Fibroblast of peridontal ligament (primary cell): Measurements from ENCODE around the gene LTF.

ENCODE experiments used
- DNase-seq: peaks from one replicate; pipeline ENCODE4 v3.0.0-alpha.2; 2010; ENCODE audit errors: extremely low read depth

LTF gene

DNA sequence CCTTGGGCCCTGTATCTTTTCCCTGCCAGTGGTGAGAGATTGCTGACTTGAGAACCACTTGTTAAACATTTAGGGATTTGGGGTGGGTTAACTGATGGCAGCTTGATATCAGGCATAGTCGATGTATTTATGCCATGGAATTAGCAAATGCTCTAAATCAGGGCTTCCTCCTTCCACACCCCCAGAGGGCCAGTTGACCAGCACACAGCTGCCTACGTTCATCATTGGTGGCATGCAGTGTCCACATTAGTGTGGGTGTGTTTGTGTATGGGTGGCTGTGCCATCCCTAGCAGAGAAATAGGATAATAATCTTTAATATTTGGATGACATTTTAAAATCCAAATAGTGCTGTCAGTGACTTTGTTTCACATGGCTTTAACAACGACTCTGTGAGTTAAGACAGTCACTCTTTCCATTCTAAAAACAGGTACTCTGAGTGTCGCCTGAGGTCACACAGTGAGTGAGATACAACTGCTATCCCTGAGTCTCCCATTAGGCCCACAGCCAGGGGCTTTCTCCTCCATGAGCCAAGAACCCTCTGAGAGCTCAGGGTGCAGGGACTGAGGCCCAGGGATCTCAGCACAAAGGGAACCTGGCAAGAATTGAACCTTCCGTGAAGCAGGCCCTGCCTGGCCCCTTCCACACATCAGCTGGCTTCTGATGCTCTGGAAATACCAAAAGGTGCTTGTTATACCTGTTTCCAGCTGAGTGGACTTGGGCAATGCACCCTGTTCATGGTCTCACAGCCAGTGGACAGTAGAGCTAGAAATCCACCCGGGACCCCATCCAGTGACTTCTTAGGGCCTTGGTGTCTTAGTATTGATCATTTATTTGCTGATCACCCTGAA, 4.3 kb upstream of the LTF start:
- DNase-seq: no peak

DNA sequence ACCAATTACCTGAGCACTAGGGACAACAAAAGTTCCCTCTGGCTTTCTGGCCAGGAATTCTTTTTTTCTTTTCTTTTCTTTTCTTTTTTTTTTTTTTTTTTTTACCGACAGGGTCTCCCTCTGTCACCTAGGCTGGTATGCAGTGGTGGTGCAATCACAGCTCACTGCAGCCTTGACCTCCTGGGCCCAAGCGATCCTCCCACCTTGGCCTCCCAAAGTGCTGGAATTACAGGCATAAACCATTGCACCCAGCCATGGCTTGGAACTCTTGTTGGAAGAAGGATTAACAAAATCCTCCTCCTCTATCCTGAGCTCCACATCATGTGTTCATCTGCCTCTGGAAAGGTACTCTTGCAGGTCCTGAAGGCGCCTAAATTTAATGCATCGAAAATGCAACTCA, 2.9 kb upstream of the LTF start:
- no peak for DNase-seq

DNA sequence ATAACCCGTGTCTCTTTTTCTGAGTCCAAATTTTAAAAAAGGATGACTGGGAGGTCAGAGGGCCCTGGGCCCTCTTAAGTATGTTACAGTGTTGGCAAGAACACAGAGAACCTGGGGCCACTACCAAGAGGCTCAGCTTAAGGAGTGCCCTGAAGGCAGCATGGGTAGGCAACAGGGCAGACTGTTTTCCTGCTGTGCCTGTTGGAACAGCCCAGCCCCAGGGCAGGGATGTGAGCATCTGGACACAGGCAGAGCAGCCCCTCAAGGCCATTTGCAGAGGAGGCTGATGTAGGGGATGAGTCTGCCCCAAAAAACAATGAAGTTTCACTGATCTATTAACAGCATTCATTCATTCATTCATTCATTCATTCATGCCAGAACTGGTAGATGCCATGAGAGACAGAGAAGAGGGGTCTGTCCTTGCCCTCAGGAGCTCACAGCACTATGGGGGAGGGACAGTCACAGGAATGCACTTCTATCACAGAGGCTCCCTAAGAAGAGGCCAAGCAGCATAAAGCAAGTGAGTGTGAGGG, 2.2 kb upstream of the LTF start:
- DNase-seq: no peak

DNA sequence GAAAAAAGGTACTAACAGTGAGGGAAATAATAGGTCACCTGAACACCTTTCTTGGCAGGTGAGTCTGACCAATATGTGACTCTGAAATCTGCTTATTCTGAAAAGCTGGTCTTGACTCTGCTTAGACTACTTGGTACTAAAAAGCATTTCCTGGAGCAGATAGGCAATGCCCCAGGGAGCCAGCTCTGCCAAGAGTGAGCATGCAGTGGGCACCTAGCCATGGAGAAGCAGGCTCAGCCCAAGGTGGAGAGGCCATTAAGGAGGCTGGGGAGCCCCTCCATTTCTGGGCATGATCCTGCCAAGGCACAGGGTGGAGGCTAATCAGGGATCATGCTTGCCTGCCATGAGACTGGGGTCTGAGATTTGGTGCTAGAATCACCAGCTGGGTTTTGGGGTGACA, 1.6 kb upstream of the LTF start:
- peak; percentile 16 for DNase-seq

DNA sequence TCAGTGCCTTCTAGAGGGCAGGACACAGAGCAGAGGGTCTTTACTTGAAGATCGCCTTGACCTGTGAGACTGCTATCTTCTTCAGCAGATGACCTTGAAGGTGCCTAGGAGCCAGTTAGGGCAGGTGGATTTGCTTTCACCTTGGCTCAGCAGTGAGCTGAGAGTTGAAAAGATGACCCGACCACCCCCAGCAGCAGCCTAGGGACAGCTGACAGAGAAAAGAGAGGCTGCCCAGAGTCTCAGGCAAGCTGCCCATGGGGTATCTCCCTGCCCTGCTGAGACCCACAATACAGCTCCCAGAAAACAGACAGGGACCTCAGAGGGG, 453 bp upstream of the LTF start:
- no peak for DNase-seq

DNA sequence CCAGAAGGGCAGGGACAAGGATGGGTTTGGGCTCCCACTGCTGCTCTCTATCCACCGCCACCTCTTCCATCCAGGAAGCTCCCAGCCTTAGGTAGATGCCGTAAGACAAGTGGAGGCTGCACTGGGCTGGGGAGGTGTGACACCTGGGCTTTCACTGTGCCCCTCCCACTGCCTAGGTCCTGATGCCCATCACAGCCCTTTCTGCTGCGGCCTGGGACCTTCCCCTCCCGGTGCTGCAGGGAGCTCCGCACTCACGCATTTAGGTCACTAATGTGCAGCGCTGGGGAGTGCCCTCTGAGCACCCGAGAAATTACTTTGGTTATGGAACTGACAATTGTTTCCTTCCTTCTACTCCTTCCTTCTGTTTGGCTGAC, 850 bp downstream of the LTF start:
- DNase-seq: no peak

DNA sequence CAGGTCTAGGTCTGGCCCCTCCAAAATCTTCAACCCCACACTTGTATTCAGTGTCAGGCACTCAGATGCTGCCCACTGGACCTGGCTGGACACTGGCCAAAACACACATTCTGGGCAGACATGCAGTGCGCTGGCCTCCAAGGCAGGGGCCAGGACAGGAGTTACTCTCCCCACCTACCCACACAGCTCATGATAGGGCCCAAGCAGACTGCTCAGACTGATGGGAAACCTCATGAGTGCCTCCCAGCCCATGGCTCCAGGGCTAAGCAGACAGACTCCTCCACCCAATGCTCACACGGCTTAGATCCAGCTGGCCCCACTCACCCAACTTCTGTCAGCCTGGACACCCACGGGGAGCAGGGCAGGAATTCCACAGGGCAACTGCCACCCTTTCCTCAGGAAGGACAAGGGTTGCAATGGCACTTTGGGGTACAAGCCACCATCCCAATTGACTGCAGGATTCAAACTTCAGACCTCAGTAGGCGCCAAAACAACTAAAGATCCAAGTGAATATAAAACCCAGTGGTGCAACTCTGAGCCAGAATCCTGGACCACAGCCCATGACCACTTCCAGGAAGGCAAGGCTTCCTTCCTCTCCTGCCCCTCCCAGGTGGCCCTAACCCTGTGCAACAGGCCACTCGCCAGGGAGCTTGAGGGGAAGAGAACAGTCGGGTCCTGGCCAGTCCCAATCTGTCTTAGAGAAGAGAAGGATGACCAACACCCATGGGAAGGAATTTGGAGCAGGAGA, 1.4 kb downstream of the LTF start:
- DNase-seq: no peak

DNA sequence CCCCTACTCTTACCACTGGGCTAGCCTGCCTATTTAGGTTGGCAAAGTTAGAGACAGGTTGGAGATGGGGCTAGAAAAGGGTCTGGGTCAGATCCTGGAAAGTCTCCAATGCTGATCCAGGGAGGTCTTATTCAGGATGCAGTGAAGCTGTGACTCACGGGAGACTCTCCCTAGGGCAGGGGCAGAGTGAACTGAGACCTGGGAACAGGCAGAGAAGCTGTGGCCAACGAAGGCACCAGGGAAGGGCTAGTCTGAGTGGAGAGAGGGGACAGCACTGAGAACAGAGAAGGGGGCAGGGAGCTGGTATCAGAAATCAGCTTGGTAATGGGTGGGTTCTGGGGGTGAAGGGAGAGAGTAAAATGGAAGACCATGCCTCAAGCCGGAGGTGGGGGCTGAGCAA, 2.2 kb downstream of the LTF start:
- DNase-seq: no peak

DNA sequence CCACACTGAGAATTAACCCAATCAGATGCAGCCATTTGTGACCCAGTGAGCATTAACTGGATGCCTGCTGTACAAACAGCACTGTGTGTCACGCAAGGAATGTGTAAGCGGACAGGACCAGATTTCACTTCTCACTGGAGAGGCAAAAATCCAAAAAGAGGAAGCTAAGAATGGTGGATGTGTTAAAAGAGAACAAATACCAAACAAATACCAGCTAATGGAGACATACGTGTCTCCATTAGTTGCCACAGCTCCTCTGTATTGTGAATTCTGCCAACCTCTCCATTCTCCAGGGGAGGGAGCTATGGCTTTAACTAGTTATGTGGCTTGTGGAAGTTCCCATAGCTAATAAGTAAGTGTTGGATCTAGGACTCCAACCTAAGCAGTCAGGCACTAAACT, 2.6 kb downstream of the LTF start:
- DNase-seq: peak; percentile 9

DNA sequence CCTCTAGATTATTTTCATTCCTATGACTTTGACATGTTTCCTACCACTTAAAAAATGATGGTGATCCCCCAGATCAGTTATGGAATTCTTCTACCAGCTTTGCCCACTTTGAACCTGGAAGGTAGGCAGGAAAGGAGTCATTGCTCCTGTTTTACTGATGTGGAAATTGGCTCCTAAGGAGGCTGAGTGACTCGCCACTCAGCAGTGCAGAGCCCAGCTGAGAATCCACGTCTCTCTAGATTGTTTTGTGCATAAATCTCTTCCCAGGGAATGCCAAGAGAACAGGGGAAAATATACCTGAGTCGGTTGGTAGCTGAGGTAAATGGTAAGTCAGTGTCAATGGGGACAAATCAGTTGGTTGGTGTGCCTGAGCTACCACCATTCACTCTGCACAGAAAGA, 4.7 kb downstream of the LTF start:
- no peak for DNase-seq

DNA sequence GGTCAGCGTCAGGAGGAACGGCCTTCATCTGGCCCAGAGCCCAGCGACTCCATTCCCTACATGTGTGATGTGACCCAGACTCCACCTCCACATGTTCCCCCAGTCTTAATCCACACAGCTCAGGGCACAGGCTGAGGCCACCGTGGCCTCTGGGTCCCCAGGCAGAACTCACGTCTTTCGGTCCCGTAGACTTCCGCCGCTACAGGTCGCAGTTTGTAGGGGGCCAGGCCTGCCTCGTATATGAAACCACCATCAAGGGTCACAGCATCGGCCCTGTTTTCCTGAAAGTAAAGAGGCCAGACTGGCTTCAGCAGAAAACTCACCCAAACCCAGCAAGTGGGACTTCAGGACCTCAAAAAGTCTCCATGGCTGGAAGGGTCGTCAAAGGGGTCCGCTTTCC, 8.6 kb downstream of the LTF start:
- DNase-seq: no peak

DNA sequence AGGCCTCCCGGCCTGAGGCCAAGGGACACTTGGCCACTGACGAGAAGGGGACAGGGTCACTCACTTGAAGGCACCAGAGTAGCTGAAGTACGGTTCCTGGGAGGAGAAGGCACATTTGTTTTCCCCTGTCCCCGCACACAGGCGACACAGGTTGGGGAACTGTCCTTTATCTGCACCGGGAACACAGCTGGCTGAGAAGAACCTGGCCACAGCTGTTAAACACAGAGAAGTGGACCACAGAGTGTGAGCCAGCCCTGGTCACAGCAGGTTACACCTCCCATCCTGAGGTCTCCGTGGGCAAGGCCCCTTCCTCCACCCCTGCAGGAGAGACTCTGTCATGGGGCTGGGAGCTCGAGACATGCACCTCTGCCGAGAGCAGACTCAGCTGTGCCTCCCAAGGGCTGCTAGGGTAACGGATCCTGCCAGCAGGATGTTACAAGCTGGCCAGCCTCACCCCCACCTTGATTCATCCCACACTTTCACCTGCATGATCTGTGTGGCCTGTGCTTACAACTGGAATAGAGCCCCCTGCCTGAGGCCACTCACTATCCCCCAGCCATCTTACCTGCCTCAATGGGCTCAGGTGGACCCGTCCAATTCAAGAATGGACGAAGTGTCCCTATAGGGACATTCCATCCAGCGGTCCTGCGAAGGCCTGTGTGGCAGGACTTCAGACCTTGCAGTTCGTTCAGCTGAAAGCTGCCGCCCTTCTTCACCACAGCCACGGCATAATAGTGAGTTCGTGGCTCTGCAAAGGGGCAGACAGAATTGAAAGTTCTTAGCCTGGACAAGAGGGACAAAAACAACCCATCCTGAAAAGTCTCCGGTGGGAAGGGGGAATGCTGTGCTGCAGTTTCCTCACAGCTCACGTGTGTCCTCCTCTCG, 9.2 kb downstream of the LTF start:
- DNase-seq: no peak

DNA sequence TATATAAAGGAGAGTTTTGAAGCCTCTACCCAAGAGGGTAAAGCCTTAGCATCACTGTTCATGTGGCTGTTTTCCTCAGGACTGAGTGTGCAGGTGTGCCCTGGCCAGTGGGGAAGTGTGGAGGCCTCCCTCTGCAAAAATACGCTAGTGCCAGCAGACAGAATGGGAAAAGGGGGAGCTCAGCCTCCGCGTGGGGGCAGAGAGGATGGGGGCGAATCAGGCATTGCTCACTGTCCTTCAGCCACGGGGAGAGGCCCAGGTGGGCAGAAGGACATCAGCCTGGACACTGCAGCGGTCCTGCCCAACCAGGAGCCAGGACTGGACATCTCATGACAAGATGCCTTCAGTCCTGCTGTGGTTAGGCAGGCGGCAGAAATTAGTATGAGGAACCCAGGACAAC, 10.1 kb downstream of the LTF start:
- DNase-seq: no peak

DNA sequence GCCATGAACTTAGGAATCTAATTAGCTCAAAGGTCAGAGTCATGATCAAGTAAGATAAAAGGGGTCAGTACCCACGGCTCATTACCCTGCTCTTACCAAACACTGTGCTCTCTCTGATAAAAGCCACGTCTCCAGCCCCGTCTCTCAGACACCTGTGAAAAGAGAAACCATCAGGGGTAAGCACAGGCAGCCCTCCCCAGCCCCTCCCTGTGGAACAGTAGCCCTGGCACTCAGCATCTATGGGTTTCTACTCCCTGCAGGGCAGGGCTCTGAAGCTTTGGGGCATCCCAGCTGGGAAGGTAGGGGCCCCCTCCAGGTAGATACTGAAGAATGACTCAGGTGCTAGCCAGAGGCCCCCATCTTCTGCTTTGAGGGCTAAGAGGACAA, 10.5 kb downstream of the LTF start:
- DNase-seq: no peak

DNA sequence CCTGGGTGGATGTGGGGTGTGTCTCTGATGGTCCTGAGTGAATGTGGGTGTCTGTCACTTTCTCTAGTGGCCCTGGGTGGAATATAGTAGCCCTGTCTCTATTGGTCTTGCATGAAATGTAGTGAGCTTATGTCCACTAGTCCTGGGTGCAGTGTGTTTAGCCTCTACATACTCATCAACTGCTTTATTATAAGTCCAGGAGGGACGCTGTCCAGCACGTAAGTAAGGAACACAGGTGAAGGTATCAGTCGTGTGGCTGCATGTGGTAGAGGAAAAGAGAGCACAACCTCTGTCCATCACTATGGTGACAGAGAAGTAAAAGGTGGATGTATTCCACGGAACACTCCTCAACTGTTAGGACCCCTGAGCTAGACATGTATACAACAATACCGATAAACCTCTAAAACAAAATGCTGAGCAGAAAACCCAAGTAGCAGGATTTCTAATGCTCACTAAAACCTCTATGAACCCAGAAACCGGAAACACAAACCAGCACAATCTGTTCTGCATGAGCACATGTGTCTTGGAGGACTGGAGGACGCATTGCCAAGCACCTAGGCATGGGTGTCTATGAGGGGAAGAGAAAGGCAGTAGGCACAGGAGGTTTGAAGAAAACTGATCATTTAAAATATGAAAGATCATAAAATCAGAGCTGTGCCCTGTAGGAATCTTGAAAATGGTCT, 11.0 kb downstream of the LTF start:
- DNase-seq: no peak

DNA sequence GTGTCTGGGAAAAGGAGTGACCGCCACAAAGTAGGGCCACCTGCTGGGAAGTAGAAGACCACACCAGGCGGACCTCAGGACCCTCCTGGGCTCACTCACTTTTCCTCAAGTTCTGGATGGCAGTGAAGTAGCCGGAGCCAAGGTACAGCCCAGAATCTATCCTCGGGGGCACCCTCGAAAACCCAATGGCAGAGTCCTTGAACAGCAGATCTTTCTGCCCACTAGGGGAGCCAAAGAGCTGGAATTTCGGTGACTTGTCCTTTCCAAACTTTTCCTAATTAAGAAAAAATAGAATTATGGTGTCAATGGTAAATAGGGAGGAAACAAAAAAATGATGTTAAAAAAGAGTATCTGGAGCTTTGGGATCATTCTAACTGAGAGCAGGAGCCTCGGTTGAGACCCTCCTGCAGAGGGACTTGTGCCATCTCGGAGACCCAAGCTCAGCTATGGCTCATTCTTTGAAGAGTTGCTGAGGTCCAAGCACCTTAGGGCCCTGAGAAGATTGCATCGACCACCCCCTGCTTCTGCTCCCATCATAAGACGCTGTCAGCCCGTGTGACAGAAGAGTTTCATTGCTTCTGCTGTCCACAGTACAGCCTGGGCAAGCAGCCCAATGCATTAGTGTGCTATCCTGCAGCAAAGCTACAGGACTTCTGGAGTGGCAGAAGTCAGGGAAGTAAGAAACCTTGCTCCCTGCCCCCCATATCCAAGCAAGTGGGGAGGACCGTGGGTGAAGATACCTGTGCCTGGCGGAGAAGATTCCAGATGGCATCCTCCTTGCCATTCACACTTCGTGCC, 14.8 kb downstream of the LTF start:
- DNase-seq: no peak

DNA sequence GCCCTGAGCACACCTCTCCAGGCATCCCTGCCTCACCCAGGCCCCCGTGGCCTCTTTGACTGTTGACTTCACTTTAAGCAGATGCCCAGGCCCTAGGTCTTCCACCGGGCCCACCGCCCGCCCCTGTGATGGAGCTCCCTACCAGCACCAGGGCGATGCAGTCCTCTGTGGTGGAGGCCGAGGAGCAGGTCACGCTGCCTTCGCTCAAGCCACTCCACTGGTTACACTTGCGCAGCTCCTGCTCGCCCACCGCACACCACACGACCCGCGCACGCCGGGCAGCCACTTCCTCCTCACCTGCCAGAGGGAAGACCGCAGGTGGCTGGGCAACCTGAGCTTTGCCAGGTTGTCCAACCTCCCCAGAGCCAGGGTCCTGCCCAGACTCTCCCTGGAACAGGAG, 16.0 kb downstream of the LTF start:
- no peak for DNase-seq

DNA sequence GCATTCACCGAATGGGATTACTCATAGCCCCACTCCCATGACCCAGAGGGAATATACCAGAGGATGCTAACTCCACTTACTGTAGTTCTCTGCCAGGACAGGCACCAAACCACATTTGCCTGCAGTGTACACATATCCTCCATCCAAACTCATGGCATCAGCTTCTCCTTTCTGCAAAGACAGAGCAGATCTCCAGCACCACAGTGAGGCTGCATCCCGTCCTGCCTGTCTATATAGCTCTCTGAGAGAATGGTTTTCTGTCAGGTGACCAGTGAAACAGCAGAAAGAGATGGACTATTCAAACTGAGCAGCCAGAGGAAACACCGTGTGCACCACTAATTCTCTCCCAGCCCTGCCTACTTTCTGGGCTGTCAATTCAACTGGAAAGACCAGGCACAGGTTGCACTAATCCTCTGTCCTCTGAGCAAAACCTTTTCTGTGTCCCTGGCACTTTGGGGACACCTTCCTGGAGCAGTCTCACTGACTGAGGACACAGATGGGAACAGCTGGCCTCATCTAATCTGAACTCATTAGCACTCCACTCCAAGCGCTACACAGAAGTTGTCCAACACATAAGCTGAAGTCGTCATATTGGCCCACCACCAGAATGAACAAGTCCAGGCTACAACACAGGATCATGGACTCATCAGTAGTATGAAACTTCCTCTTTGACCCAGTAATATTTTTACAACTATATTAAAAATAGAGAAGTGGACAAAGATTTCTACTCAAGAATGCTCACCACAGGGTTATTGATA, 17.3 kb downstream of the LTF start:
- no peak for DNase-seq

DNA sequence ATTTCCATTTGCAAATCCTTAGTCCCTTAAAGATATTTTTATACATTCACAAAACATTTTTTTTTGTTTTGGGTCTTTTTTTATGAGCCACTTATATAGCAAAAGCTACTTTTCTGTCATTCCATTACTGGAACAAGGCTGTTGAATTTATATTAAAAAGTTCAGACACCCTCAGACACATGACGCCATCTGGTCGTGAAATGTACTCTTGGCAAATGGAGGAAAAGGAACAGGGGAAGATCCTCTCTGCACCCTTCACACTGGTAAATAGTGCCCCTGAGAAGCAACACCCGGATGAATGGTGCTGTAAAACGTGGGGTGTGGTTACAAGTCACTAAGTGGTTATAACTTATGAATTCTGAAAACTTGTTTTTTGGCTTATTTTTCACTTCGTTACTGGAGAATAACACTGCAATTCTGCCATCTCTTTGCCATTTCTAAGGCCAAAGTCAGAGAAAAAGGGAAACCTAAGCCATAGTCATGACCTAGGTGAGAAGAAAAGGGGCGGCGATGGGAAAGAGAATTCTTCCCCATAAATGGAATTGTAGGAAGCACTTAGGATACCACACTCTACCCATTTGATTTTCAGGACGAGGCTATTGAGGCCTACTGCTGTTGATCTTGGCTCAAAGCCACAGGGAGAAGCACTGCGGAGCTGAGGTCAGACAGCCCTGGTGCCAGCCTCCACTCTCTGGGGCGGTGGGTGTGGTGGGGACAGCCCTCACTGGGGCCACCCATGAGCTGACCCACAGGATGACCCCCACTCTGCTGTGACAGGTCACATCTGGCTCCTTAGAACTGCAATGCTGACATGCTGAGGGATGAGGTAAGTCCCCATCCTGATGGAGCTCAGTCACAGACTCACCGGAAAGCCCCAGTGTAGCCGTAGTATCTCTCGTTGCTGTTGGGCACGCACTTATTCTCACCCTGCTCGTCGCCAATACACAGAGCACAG, 21.9 kb downstream of the LTF start:
- peak; percentile 79 for DNase-seq
